ENCODE data around the gene HERC5.
A peak's percentile ranks its signal among the peaks of the same experiment; 100 is the strongest.

HERC5 gene

GRCh38 chr4:88522702-88523324 is 65.9 kb downstream of the HERC5 start:
- DNase-seq (ENCODE audit: low read depth), result peak; percentile 59

- peak; percentile 92 for DNase-seq (ENCODE audit: low read depth)
Observed at GRCh38 chr4:88523325-88524129, 66.6 kb downstream of the HERC5 start, which contains the start of gene PYURF. Gene PYURF (minus strand): TSS chr4:88523776. CDS start chr4:88523700, 76 bp downstream.

- peak; percentile 20 for DNase-seq (ENCODE audit: low read depth)
Observed at GRCh38 chr4:88524171-88524570, 67.3 kb downstream of the HERC5 start.

- peak; percentile 4 for DNase-seq (ENCODE audit: low read depth)
Observed at GRCh38 chr4:88526221-88526815, 69.4 kb downstream of the HERC5 start.

- no peak for DNase-seq (ENCODE audit: low read depth)
Observed at GRCh38 chr4:88527787-88528186, 70.9 kb downstream of the HERC5 start.

- no peak for DNase-seq (ENCODE audit: low read depth)
Observed at GRCh38 chr4:88528861-88529260, 71.9 kb downstream of the HERC5 start.

GRCh38 chr4:88531549-88531948 is 74.6 kb downstream of the HERC5 start:
- no peak for DNase-seq (ENCODE audit: low read depth)

- DNase-seq (ENCODE audit: low read depth), result peak; percentile 65
Observed at GRCh38 chr4:88533088-88533790, 76.3 kb downstream of the HERC5 start.

- peak; percentile 85 for DNase-seq (ENCODE audit: low read depth)
Observed at GRCh38 chr4:88533937-88534750, 77.2 kb downstream of the HERC5 start.

- no peak for DNase-seq (ENCODE audit: low read depth)
Observed at GRCh38 chr4:88535090-88535755, 78.3 kb downstream of the HERC5 start.

GRCh38 chr4:88537709-88538108 is 80.8 kb downstream of the HERC5 start:
- no peak for DNase-seq (ENCODE audit: low read depth)

GRCh38 chr4:88539322-88540068 is 82.6 kb downstream of the HERC5 start:
- peak; percentile 55 for DNase-seq (ENCODE audit: low read depth)

- DNase-seq (ENCODE audit: low read depth), result no peak
Observed at GRCh38 chr4:88549815-88550214, 92.9 kb downstream of the HERC5 start.
